HepG2 (cell line): ENCODE measurements around the gene LRRN4CL. TPM values are rescaled to one million over a fixed set of nuclear protein-coding genes. Genes with fewer than 3 reads are reported as not detected.

Experiments used
- AKNA ChIP-seq: sonication (generic); formaldehyde crosslinking; IDR thresholded peaks from 2 replicates; pipeline ENCODE4 v1.4.0; 2020; ENCODE audit warnings: missing genetic modification reagents, borderline replicate concordance
- KDM3A ChIP-seq: IDR thresholded peaks from 2 replicates; pipeline ENCODE4 v1.6.1; 2018; ENCODE audit warnings: low read depth, missing compliant biosample characterization
- MXD3 ChIP-seq: IDR thresholded peaks from 2 replicates; pipeline ENCODE4 v1.6.1; 2016; ENCODE audit warnings: mild to moderate bottlenecking, missing biosample characterization, missing genetic modification reagents
- ZFP90 ChIP-seq: sonication (generic); formaldehyde crosslinking; IDR thresholded peaks from 2 replicates; pipeline ENCODE4 v1.8.0; 2022; ENCODE audit warnings: missing genetic modification reagents, mild to moderate bottlenecking, inconsistent platforms, borderline replicate concordance
- ZNF143 ChIP-seq: sonication (generic); formaldehyde crosslinking; IDR thresholded peaks from 2 replicates; pipeline ENCODE4 v1.4.0; 2020; ENCODE audit warnings: missing genetic modification reagents
- ZNF256 ChIP-seq: sonication (generic); formaldehyde crosslinking; conservative IDR thresholded peaks from 2 replicates; pipeline ENCODE4 v1.4.0; 2020; ENCODE audit warnings: missing genetic modification reagents
- ZNF292 ChIP-seq: sonication (generic); formaldehyde crosslinking; IDR thresholded peaks from 2 replicates; pipeline ENCODE4 v1.8.1; 2022; ENCODE audit warnings: mild to moderate bottlenecking, low read depth, missing genetic modification reagents, borderline replicate concordance
- ZNF670 ChIP-seq: sonication (generic); formaldehyde crosslinking; IDR thresholded peaks from 2 replicates; pipeline ENCODE4 v1.8.0; 2022; ENCODE audit warnings: mild to moderate bottlenecking, missing genetic modification reagents, borderline replicate concordance
- ZNF790 ChIP-seq: sonication (generic); formaldehyde crosslinking; IDR thresholded peaks from 2 replicates; pipeline ENCODE4 v1.8.0; 2022; ENCODE audit warnings: missing genetic modification reagents, mild to moderate bottlenecking, borderline replicate concordance
- polyA plus RNA-seq, 8 experiments: library from polyadenylated mRNA; depleted of rRNA in 3 of 8; stranded (reverse) in 7 of 8; unstranded in 1 of 8; fragments of >200 nt; fragmentation: Illumina TruSeq in 4 of 8; extraction: Trizol in 4 of 8; gene quantifications; 2 replicates each; pipeline versions ENCODE4 v1.2.1 to v1.2.3, GENCODE V29; 2011 to 2016; ENCODE audit warnings: low read depth in 4 of 8, missing spikeins in 1 of 8, mixed read lengths in 1 of 8; ENCODE audit not compliant: insufficient read depth in 1 of 8
- total RNA-seq, 5 experiments: library from RNA; depleted of rRNA; stranded (reverse); fragments of >200 nt; fragmentation: Illumina TruSeq; extraction: Trizol; gene quantifications; 2 replicates each; pipeline ENCODE4 v1.2.3, GENCODE V29; 2016; ENCODE audit warnings: low read depth in 1 of 5

The LRRN4CL gene
- total and polyA plus RNA-seq, 2 of the 13 experiments (the other 11 are each of a cell fraction or from before 2014, with no cell fraction given): 0.11 TPM; not detected in 1

GRCh38 chr11:62664405-62665074, 24.8 kb downstream of the LRRN4CL start (continued):
- TF ChIP-seq ZNF790 (CRISPR knock-in tag) (0 out of 2 replicates have a peak, but pooled peaks have one; percentile 27), MXD3 (CRISPR knock-in tag) (0 out of 2 replicates have a peak, but pooled peaks have one; percentile 75), KDM3A (peak; percentile 7; the same call in 1 of the 2 replicates), ZNF256 (CRISPR knock-in tag) (no peak), AKNA (CRISPR knock-in tag) (0 out of 2 replicates have a peak, but pooled peaks have one; percentile 51), ZNF670 (CRISPR knock-in tag) (0 out of 2 replicates have a peak, but pooled peaks have one; percentile 20), ZNF143 (CRISPR knock-in tag) (peak; percentile 52; the same call in 1 of the 2 replicates), ZFP90 (CRISPR knock-in tag) (peak; percentile 20; the same call in 1 of the 2 replicates), ZNF292 (CRISPR knock-in tag) (peak; percentile 26; the same call in 1 of the 2 replicates)
